Kidney epithelial cell (primary cell): Measurements from ENCODE around the gene EPB41. TPM values are rescaled to one million over a fixed set of nuclear protein-coding genes. Genes with fewer than 3 reads are reported as not detected.
"Not testable (repeated sequence)": the region's sequence is repeated elsewhere in the genome, so short reads cannot be mapped to it uniquely, and the experiment has no call there.

ENCODE experiments used
- DNase-seq: peaks from one replicate; pipeline ENCODE4 v3.0.0-alpha.2; 2010; ENCODE audit warnings: low read depth
- H3K27me3 ChIP-seq: 2 replicates; pipeline ENCODE4 v1.6.0; 2011; ENCODE audit warnings: low read length; ENCODE audit not compliant: control insufficient read depth, insufficient read depth
- H3K36me3 ChIP-seq: 2 replicates; pipeline ENCODE4 v1.5.1; 2011; ENCODE audit warnings: low read length; ENCODE audit not compliant: control insufficient read depth, insufficient read depth
- H3K4me3 ChIP-seq: 2 replicates; pipeline ENCODE4 v1.5.1; 2011; ENCODE audit warnings: low read depth, mild to moderate bottlenecking, control low read depth, low read length
- CTCF ChIP-seq: IDR thresholded peaks from 2 replicates; pipeline ENCODE4 v1.5.1; 2011; ENCODE audit warnings: mild to moderate bottlenecking, moderate library complexity, low read length, control low read depth, inconsistent platforms; ENCODE audit not compliant: insufficient read depth, poor library complexity, severe bottlenecking
- total RNA-seq: library from RNA; depleted of rRNA; stranded (reverse); fragments of >200 nt; gene quantifications from 2 replicates; pipeline ENCODE4 v1.2.3, GENCODE V29; 2015

Gene EPB41
- total RNA-seq, 1 donor from 2014 or later = 40.7 TPM

GRCh38 chr1:29044010-29044409 lies 129.6 kb downstream of the EPB41 start:
- DNase-seq = no peak
- TF ChIP-seq CTCF = no peak
- no peaks in the 10 kb centered on the region for H3K27me3 ChIP-seq
- H3K4me3 ChIP-seq = no peak overlapping the region
- H3K36me3 ChIP-seq = no peaks in the 10 kb centered on the region

- DNase-seq = not testable (repeated sequence)
Measured at GRCh38 chr1:29045663-29046062, 131.3 kb downstream of the EPB41 start.

GRCh38 chr1:29047142-29047541 lies 132.8 kb downstream of the EPB41 start:
- no peaks in the 10 kb centered on the region for H3K36me3 ChIP-seq
- no peak for DNase-seq
- no peaks in the 10 kb centered on the region for H3K27me3 ChIP-seq
- no peak for TF ChIP-seq CTCF
- no peak overlapping the region for H3K4me3 ChIP-seq

More at GRCh38 chr1:29045663-29046062, 131.3 kb downstream of the EPB41 start:
- H3K36me3 ChIP-seq, H3K4me3 ChIP-seq, H3K27me3 ChIP-seq: not testable (repeated sequence)

GRCh38 chr1:29050166-29050565 lies 135.8 kb downstream of the EPB41 start:
- DNase-seq = no peak
- H3K27me3 ChIP-seq = no peaks in the 10 kb centered on the region
- H3K4me3 ChIP-seq = no peak overlapping the region
- TF ChIP-seq CTCF = no peak
- peaks cover 1% of the 10 kb centered on the region for H3K36me3 ChIP-seq

- H3K36me3 ChIP-seq = peaks cover 1% of the 10 kb centered on the region
- DNase-seq = no peak
- no peak for TF ChIP-seq CTCF
- no peaks in the 10 kb centered on the region for H3K27me3 ChIP-seq
- H3K4me3 ChIP-seq = no peak overlapping the region
Measured at GRCh38 chr1:29052100-29052499, 137.7 kb downstream of the EPB41 start.

- H3K4me3 ChIP-seq = no peak overlapping the region
- no peak for TF ChIP-seq CTCF
- no peaks in the 10 kb centered on the region for H3K27me3 ChIP-seq
- DNase-seq = no peak
- H3K36me3 ChIP-seq = peaks cover 1% of the 10 kb centered on the region
Measured at GRCh38 chr1:29052941-29053340, 138.6 kb downstream of the EPB41 start.
